HG03520 (cell line): Measurements from ENCODE around the gene IQGAP2.
"Not testable (repeated sequence)": the region's sequence is repeated elsewhere in the genome, so short reads cannot be mapped to it uniquely, and the experiment has no call there.

Source experiments
- ATAC-seq: cut with Tn5 transposase; IDR thresholded peaks from one replicate; pipeline ENCODE4 v1.9.1; 2021; ENCODE audit warnings: mild to moderate bottlenecking, moderate library complexity; ENCODE audit not compliant: unreplicated experiment

The IQGAP2 gene

GRCh38 chr5:76723266-76723665 lies 320.2 kb downstream of the IQGAP2 start:
- no peak for ATAC-seq

GRCh38 chr5:76723906-76724305 lies 320.8 kb downstream of the IQGAP2 start:
- no peak for ATAC-seq

GRCh38 chr5:76724871-76725270 lies 321.8 kb downstream of the IQGAP2 start:
- ATAC-seq = no peak

GRCh38 chr5:76728965-76729364 lies 325.9 kb downstream of the IQGAP2 start:
- ATAC-seq = no peak

GRCh38 chr5:76729373-76730290 lies 326.5 kb downstream of the IQGAP2 start:
- ATAC-seq = no peak

GRCh38 chr5:76732405-76733048 lies 329.4 kb downstream of the IQGAP2 start:
- no peak for ATAC-seq

GRCh38 chr5:76733049-76733417 lies 329.9 kb downstream of the IQGAP2 start:
- ATAC-seq = peak; percentile 65

- no peak for ATAC-seq
These were observed 332.9 kb downstream of the IQGAP2 start for GRCh38 chr5:76735762-76736545.

GRCh38 chr5:76736679-76737556 lies 333.8 kb downstream of the IQGAP2 start:
- no peak for ATAC-seq

GRCh38 chr5:76737846-76738245 lies 334.8 kb downstream of the IQGAP2 start:
- ATAC-seq = no peak

- ATAC-seq = not testable (repeated sequence)
These were observed 338.4 kb downstream of the IQGAP2 start for GRCh38 chr5:76741506-76741905.

- no peak for ATAC-seq
These were observed 339.5 kb downstream of the IQGAP2 start for GRCh38 chr5:76742583-76742982.

GRCh38 chr5:76744632-76745031 lies 341.5 kb downstream of the IQGAP2 start:
- ATAC-seq = no peak

- no peak for ATAC-seq
These were observed 342.6 kb downstream of the IQGAP2 start for GRCh38 chr5:76745670-76746069.

GRCh38 chr5:76746677-76747076 lies 343.6 kb downstream of the IQGAP2 start:
- no peak for ATAC-seq

GRCh38 chr5:76747706-76748105 lies 344.6 kb downstream of the IQGAP2 start:
- no peak for ATAC-seq

GRCh38 chr5:76751291-76751690 lies 348.2 kb downstream of the IQGAP2 start:
- no peak for ATAC-seq

- no peak for ATAC-seq
These were observed 351.6 kb downstream of the IQGAP2 start for GRCh38 chr5:76754668-76755078.

GRCh38 chr5:76755779-76756637 lies 352.9 kb downstream of the IQGAP2 start:
- no peak for ATAC-seq

- ATAC-seq = no peak
These were observed 354.0 kb downstream of the IQGAP2 start for GRCh38 chr5:76757049-76757448.
